ENCODE results near the gene VAC14.
A peak's percentile ranks its signal among the peaks of the same experiment; 100 is the strongest.
"Not testable (repeated sequence)": the region's sequence is repeated elsewhere in the genome, so short reads cannot be mapped to it uniquely, and the experiment has no call there.

VAC14 gene

DNA sequence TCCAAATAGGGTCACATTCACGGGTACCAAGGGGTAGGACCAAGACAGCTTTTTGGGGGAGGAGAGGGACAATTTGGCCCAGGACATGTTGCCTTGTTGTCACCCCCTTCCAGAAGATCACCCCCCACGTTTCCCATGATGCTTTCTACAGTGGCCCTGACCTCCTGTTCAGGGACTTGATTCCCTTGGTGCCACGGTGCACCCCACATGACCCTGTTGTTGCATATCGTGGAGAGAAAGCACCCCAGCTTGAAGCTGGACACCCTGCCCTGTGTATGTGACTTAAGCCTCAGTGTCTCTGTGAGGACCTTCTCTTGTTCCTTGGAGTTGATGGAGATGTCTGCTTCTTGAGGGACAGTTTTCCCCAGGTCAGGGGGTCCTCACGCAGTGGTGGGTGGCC, 142.0 kb downstream of the VAC14 start:
- DNase-seq, result no peak

DNA sequence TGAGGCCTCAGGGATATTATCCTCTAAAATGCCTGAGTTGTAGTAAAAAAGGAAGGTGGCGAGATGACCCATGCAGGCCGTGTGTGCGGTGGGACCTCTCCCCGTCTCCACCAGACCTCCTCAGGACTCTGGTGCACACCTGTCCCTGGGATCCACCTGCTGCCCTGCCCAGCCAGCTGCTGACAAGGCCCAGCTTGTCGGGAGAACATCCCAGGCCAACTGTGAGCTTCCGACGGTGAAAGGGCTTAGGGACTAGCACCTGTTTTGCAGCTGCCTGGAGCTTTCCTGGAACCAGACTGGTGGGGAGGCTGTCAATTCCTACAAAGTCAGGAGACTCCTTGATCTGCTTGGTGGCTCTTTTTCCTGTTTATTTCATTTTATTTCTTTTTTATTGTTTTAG, 143.0 kb downstream of the VAC14 start:
- DNase-seq, result no peak

- no peak for DNase-seq
Observed at GRCh38 chr16:70656712-70657263, 144.2 kb downstream of the VAC14 start.

- no peak for DNase-seq
Observed at GRCh38 chr16:70656065-70656711, 144.8 kb downstream of the VAC14 start.

GRCh38 chr16:70653809-70654771, 146.9 kb downstream of the VAC14 start:
- peak; percentile 70 to 81 for DNase-seq

DNA sequence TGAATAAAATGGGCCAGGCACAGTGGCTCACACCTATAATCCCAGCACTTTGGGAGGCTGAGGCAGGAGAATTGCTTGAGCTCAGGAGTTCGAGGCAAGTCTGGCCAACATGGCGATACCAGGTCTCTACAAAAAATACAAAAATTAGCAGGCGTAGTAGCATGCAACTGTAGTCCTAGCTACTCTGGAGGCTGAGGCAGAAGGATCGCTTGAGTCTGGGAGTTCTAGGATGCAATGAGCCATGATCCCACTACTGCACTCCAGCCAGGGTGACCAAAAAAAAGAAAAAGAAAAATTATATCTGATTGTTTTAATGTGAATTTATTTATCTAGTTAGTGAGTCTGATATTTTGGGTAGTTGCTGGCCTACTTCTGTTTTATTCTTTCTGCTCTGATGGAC, 147.6 kb downstream of the VAC14 start:
- DNase-seq, result no peak

GRCh38 chr16:70652322-70652721, 148.6 kb downstream of the VAC14 start:
- no peak for DNase-seq

DNA sequence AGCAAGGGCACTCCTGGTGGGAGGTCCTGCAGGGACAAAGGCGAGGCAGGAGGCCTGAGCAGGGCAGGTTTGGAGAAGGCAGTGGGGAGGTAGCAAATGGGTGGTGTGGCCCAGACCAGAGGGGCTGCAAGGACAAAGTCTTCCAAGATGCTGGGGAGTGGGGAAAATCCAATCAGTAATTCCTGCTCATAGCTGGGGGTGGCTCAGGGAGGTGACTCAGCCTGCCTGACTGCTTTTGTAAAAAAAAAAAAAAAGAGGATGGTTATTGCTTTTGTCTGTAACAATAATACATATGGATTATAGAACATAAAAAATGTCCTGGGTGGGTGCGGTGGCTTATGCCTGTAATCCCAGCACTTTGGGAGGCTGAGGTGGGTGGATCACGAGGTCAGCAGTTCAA, 149.4 kb downstream of the VAC14 start:
- no peak for DNase-seq

DNA sequence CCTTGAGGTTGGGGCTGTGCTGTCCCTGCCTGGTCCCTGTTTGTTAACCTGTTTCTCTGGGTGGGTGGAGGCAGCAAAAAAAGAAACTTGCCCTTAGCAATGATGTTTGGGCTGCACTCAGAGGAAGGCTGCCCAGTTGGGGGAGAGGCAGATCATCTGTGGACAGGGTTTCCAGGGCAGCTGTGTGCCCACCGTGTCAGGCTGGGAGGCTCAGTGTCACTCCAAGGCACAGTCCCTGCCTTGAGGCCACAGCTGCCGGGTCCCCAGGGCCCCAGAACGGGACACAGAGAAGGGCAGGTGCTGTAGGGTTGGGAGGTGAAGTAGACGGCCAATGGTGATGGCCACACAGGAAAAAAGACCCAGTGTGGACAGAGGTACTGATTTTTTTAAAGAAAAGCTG, 150.7 kb downstream of the VAC14 start:
- DNase-seq, result no peak

- DNase-seq, result no peak
Observed at GRCh38 chr16:70649300-70649699, 151.7 kb downstream of the VAC14 start.

GRCh38 chr16:70648606-70649005, 152.4 kb downstream of the VAC14 start:
- DNase-seq, result no peak

DNA sequence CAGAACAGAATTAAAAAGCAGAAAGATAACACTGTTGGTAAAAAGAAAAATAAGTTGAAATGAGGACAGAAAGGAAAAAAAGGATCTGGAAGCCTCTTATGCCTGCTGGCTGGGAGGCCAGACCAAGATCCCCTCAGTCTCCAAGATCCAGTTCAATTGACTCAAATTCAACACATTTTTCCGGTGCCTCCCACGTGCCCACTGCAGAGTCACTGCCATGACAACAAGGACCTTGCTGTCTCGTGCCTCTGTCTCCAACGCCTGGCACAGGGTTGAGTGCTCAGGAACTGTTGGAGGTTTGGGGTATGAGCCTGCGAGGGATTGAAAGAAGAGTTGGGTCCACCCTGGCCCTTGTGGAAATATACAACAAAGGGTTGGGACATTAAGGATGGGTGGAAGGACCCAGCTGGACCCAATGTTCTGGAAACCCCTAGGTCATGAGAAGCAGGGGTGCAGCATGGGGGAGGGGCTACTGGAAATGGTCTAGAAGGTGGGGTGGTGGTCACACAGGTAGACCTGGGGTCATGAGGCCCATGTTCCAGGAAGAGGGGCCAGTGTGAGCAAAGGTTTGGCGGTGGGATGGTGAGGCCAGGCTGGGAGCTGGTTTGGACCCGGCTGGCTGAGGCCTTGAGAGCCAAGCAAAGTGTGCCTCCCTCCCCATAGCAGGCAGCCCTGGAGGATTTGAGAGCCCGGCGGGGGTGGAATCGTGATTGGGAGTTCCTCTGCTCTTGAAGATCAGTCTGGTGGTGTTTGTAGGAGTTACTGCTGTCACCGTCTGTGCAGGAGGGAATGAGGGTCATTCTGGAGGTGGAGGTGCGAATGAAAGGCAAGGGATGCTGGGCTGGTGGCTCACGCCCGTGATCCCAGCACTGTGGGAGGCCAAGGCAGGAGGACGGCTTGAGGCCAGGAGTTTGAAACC, 153.3 kb downstream of the VAC14 start:
- DNase-seq, result no peak

DNA sequence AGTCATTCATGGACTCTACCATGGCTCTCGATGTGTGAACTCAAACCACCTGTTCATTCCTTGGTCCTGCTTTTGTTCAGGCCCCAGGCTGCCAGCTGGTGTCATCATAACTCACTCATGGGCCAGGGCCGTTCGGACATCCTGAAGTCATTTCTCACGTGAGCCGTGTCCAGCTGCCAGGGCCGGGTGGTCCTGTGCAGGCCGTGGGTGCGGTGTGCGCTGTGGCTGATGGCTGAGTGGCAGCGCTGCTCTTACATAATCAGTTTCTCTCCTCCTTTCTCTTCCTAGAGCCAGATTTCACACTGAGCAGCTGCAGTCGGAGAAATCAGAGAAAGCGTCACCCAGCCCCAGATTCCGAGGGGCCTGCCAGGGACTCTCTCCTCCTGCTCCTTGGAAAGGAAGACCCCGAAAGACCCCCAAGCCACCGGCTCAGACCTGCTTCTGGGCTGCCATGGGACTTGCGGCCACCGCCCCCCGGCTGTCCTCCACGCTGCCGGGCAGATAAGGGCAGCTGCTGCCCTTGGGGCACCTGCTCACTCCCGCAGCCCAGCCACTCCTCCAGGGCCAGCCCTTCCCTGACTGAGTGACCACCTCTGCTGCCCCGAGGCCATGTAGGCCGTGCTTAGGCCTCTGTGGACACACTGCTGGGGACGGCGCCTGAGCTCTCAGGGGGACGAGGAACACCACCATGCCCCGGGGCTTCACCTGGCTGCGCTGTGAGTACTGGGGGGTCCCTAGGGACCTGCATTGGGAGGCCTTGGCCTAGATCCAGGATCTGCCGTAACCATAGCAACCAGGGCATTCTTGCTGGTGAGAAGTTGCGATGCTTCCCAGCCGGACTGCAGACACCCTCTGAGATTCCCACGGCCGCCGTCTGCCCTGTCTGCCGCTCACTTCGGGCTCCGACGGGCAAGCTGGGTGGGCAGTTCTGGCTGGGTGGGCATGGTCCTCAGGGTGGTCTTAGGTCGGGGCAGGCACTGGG, 154.4 kb downstream of the VAC14 start, which contains the start of gene IL34:
Gene IL34 (plus strand): TSS at position 300 of the 982 bp plus-strand sequence. CDS start 389 bp downstream, at position 689.
- no peak for DNase-seq

GRCh38 chr16:70644763-70645597, 156.0 kb downstream of the VAC14 start:
- no peak for DNase-seq

- DNase-seq, result not testable (repeated sequence)
Observed at GRCh38 chr16:70643264-70643663, 157.7 kb downstream of the VAC14 start.

GRCh38 chr16:70642633-70643032, 158.3 kb downstream of the VAC14 start:
- DNase-seq, result no peak

- no peak for DNase-seq
Observed at GRCh38 chr16:70638814-70639792, 161.9 kb downstream of the VAC14 start.

All from CD4-positive, alpha-beta T cell treated with Interleukin-1 beta for 1 hour (primary cell).